ENCODE measurements around the gene NPW. TPM values are rescaled to one million over a fixed set of nuclear protein-coding genes. Genes with fewer than 3 reads are reported as not detected.
A peak's percentile ranks its signal among the peaks of the same experiment; 100 is the strongest.

The NPW gene
- total RNA-seq, 1 experiment from 2014 or later: 7.1 TPM

DNA sequence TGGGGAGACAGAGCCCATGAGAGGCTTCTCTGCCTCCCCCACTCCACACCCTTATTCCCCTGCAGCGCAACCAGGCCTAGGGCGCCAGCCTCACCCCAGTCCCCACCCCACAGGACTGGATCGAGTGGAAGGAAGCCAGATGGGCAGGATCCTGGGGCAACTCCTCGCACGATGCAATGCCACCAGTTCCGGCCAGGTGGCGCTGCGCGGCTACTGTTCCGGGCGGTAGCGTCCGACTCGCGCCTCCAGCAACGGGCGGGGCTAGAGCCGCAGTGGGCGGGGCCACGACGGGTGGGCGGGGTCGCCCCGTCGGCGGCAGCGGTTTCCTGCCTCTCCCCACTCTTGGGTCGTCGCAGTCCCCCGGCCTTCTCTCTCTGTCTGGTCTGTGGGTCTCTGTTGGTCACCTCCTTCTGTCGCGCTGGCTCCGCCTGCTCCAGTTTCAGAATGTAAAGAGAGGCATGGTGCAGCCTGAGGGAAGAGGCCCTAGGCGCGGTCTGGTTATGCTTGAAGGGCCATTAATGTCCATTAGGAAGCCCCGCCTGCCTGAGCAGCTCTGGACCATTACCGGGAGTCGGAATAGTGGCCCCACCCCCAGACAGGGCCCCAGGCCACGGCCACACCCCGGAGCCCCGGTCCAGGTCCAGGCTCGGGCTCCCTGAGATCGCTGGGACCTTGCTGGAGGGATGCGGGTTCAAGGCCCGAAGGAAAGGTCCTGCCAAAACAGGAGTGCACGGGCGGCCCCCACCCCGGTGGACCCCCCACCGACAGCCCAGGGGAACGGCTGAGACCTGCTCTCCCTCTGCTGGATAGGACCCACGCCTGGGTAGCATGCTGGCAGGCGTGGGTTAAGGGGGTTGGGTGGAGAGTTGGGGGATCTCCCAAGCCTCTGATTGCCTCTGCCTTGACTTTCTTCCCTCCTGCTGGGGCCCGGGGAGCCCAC lies 3.8 kb downstream of the NPW start:
- Mint-ChIP-seq H3K27ac (peak overlapping the region in 2 of 3 experiments; percentile 24 to 90; a peak in 2 of 7 replicates), H3K27me3 (ENCODE audit: low read depth) (peaks cover 76% of the 10 kb centered on the region), H3K4me3 (peak overlapping the region; percentile 67 to 80), H3K4me1 (peaks cover 14 to 16% of the 10 kb centered on the region in 2 experiments), H3K36me3 (ENCODE audit: insufficient read depth in 1 of 3, low read depth in 3 of 3) (peaks cover 0 to 2% (median 0%) of the 10 kb centered on the region in 3 experiments; a peak in 1 of 7 replicates), H3K9me3 (peaks cover 0 to 6% of the 10 kb centered on the region in 2 experiments; a peak in 3 of 5 replicates)
- no peak overlapping the region for H3K23ac ChIP-seq (ENCODE audit: insufficient read length, low read depth, low read length)
- H3T11ph ChIP-seq (ENCODE audit: low read length): no peak overlapping the region
- H4K5ac ChIP-seq (ENCODE audit: insufficient read length, low read depth, low read length): no peak overlapping the region
- no peak overlapping the region for H3K18ac ChIP-seq (ENCODE audit: insufficient read length, low read depth, low read length)
- no peak overlapping the region for H2AK5ac ChIP-seq (ENCODE audit: insufficient read length, low read length)
- no peaks in the 10 kb centered on the region for H3K79me2 ChIP-seq (ENCODE audit: insufficient read depth, low read length)
- no peaks in the 10 kb centered on the region for H3K79me1 ChIP-seq (ENCODE audit: insufficient read depth, low read depth, low read length, poor library complexity, severe bottlenecking)
- no peaks in the 10 kb centered on the region; the same call in 1 of the 2 replicates for H3K4me1 ChIP-seq (ENCODE audit: insufficient read depth, low read length)
- TF ChIP-seq, protein P1, sequence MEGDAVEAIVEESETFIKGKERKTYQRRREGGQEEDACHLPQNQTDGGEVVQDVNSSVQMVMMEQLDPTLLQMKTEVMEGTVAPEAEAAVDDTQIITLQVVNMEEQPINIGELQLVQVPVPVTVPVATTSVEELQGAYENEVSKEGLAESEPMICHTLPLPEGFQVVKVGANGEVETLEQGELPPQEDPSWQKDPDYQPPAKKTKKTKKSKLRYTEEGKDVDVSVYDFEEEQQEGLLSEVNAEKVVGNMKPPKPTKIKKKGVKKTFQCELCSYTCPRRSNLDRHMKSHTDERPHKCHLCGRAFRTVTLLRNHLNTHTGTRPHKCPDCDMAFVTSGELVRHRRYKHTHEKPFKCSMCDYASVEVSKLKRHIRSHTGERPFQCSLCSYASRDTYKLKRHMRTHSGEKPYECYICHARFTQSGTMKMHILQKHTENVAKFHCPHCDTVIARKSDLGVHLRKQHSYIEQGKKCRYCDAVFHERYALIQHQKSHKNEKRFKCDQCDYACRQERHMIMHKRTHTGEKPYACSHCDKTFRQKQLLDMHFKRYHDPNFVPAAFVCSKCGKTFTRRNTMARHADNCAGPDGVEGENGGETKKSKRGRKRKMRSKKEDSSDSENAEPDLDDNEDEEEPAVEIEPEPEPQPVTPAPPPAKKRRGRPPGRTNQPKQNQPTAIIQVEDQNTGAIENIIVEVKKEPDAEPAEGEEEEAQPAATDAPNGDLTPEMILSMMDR (conservative IDR thresholded peaks at IDR 0.05): peak; percentile 96
- H3K56ac ChIP-seq (ENCODE audit: insufficient read length, low read depth, low read length): no peak overlapping the region
- H2AFZ ChIP-seq (ENCODE audit: low read length): peak overlapping the region; percentile 88
- H3K27ac ChIP-seq (ENCODE audit: insufficient read length, low read depth, low read length): no peak overlapping the region
- no CpG with 5 or more reads among the region's 53 CpGs for WGBS (ENCODE audit: extremely low coverage, insufficient read length, low lambda C conversion rate)
- no peak overlapping the region for H4K8ac ChIP-seq (replicated peaks; ENCODE audit: insufficient read length, low read depth, low read length)
- H2BK20ac ChIP-seq (ENCODE audit: low read depth, low read length, poor library complexity, severe bottlenecking): no peak overlapping the region
- no peaks in the 10 kb centered on the region for H4K20me1 ChIP-seq (ENCODE audit: control insufficient read depth, insufficient read depth, insufficient read length)
- H2BK15ac ChIP-seq (ENCODE audit: low read depth, low read length): no peak overlapping the region
- H3K4me2 ChIP-seq (ENCODE audit: insufficient read depth, insufficient read length, low read length): peak overlapping the region; percentile 35
- no peak overlapping the region for H3K4ac ChIP-seq (ENCODE audit: low read depth, low read length)
- H3K9ac ChIP-seq (ENCODE audit: extremely low read depth, insufficient read length, low read length): no peak overlapping the region
- no peak overlapping the region for H2BK5ac ChIP-seq (ENCODE audit: insufficient read length, low read length)
- H3K14ac ChIP-seq (ENCODE audit: insufficient read depth, low read length): no peak overlapping the region
- H2BK12ac ChIP-seq (ENCODE audit: insufficient read length, low read depth, low read length): no peak overlapping the region
- peaks cover 16% of the 10 kb centered on the region for H3K23me2 ChIP-seq (ENCODE audit: insufficient read length, low read depth, low read length, poor library complexity, severe bottlenecking)
- H2BK120ac ChIP-seq (ENCODE audit: low read depth, low read length, poor library complexity, severe bottlenecking): no peak overlapping the region
- H4K91ac ChIP-seq (ENCODE audit: insufficient read length, low read depth, low read length): no peak overlapping the region
- DNase-seq: peak; percentile 94
- H3K9me3 ChIP-seq (ENCODE audit: control insufficient read depth, low read depth, low read length): no peaks in the 10 kb centered on the region
- peaks cover 20% of the 10 kb centered on the region; the same call in 1 of the 2 replicates for H3K27me3 ChIP-seq (ENCODE audit: insufficient read depth, low read length)

Data from H9 (cell line).